K562 (cell line): ENCODE results near the gene AKAP10. TPM values are rescaled to one million over a fixed set of nuclear protein-coding genes. Genes with fewer than 3 reads are reported as not detected.

Experiments
- ATAC-seq: fragments of 200-7000 bp; cut with Tn5 transposase; 3 replicates; pipeline ENCODE4 v1.9.1; 2020; ENCODE audit warnings: moderate library complexity
- BruUV-seq: library from RNA; stranded (reverse); fragments of 400-500 nt; replicated peaks from 2 replicates; lab custom pipeline; 2021; lab: Mats Ljungman, UMichigan
- CTCF ChIA-PET: fragments of 300-600 bp; formaldehyde crosslinking; extraction: SDS; loops from one replicate; lab custom pipeline; 2021; ENCODE audit warnings: low intra/inter-chr PET ratio; lab: Yijun Ruan, JAX
- POLR2A ChIA-PET: fragments of 300-600, 350-650 bp; sonication (Branson Sonifier 250); formaldehyde crosslinking; extraction: SDS; loops from one replicate; lab custom pipeline; 2021; ENCODE audit warnings: antibody characterized with exemption, inconsistent platforms; lab: Yijun Ruan, JAX
- DNase-seq, 4 experiments: peaks; one replicate each; pipeline versions ENCODE4 v3.0.0 to v3.0.0-alpha.2; 2011 to 2018; ENCODE audit warnings: low spot score in 3 of 4, mixed read lengths in 3 of 4; ENCODE audit errors: extremely low read depth in 1 of 4
- FAIRE-seq: peaks from 2 replicates; lab custom pipeline; 2011; peaks lifted over from hg19 to GRCh38; lab: Jason Lieb, UNC
- H2AFZ ChIP-seq: 2 replicates; pipeline ENCODE4 v1.6.0; 2011; ENCODE audit warnings: low read depth, low read length, control low read depth, inconsistent platforms
- H3K27ac ChIP-seq: fragments of 200-600 bp; 3 replicates; pipeline ENCODE4 v1.8.0; 2011; ENCODE audit warnings: low read depth, mild to moderate bottlenecking, control low read depth, inconsistent platforms, low read length, moderate library complexity, mixed read lengths; ENCODE audit errors: extremely low read depth
- H3K27me3 ChIP-seq, 2 experiments: fragments of 300-600 bp in 1 of 2; 2 replicates in 1 of 2; 3 replicates in 1 of 2; pipeline versions ENCODE4 v1.6.0 to v1.8.0; 2011; ENCODE audit warnings: inconsistent platforms in 2 of 2, low read length in 2 of 2, mild to moderate bottlenecking in 1 of 2, mixed read lengths in 1 of 2, moderate library complexity in 1 of 2; ENCODE audit not compliant: control insufficient read depth in 2 of 2, insufficient read depth in 2 of 2
- H3K36me3 ChIP-seq: fragments of 300-600 bp; 3 replicates; pipeline ENCODE4 v1.8.0; 2011; ENCODE audit warnings: mild to moderate bottlenecking, low read length, inconsistent platforms; ENCODE audit not compliant: control insufficient read depth, insufficient read depth
- H3K4me1 ChIP-seq, 2 experiments: fragments of 200-600 bp in 1 of 2; replicated peaks in 1 of 2; 2 replicates in 1 of 2; 3 replicates in 1 of 2; pipeline versions ENCODE4 v1.5.1 to v1.8.0; 2011; ENCODE audit warnings: inconsistent platforms in 2 of 2, low read length in 2 of 2, mild to moderate bottlenecking in 1 of 2, mixed read lengths in 1 of 2, moderate library complexity in 1 of 2; ENCODE audit not compliant: control insufficient read depth in 2 of 2, insufficient read depth in 2 of 2
- H3K4me2 ChIP-seq: 2 replicates; pipeline ENCODE4 v1.6.1; 2011; ENCODE audit warnings: low read length, control low read depth, inconsistent platforms, mixed read lengths; ENCODE audit not compliant: insufficient read depth
- H3K4me3 ChIP-seq: fragments of 200-600 bp; sonication (generic), shearing (Covaris generic); 2 replicates; pipeline ENCODE4 v1.5.1; 2016; ENCODE audit warnings: control low read depth, inconsistent platforms
- H3K79me2 ChIP-seq: fragments of 200-600 bp; 3 replicates; pipeline ENCODE4 v1.8.0; 2011; ENCODE audit warnings: low read length, inconsistent platforms; ENCODE audit not compliant: control insufficient read depth, insufficient read depth
- H3K9ac ChIP-seq, 2 experiments: 2 replicates each; pipeline versions ENCODE4 v1.6.0 to v1.6.1; 2011; ENCODE audit warnings: low read depth in 2 of 2, low read length in 2 of 2, control low read depth in 1 of 2, inconsistent platforms in 1 of 2, mild to moderate bottlenecking in 1 of 2, mixed read lengths in 1 of 2; ENCODE audit not compliant: insufficient read depth in 1 of 2
- H3K9me1 ChIP-seq: one replicate; pipeline ENCODE4 v1.6.0; 2011; ENCODE audit warnings: inconsistent platforms, mild to moderate bottlenecking, low read length, moderate library complexity; ENCODE audit not compliant: control insufficient read depth, insufficient read depth
- H3K9me3 ChIP-seq: replicated peaks from 2 replicates; pipeline ENCODE4 v1.5.1; 2011; ENCODE audit warnings: low read depth, low read length, inconsistent platforms; ENCODE audit not compliant: control insufficient read depth, insufficient read depth
- H4K20me1 ChIP-seq: replicated peaks from 2 replicates; pipeline ENCODE4 v1.6.1; 2011; ENCODE audit warnings: low read length, inconsistent platforms, mixed read lengths; ENCODE audit not compliant: control insufficient read depth, insufficient read depth
- CXXC5 ChIP-seq: fragments of 250-450 bp; sonication (Bioruptor Pico); IDR thresholded peaks from 2 replicates; pipeline ENCODE4 v1.8.0; 2022; ENCODE audit warnings: inconsistent platforms, mild to moderate bottlenecking, moderate library complexity
- IRF2 ChIP-seq: sonication (generic); formaldehyde crosslinking; IDR thresholded peaks from 2 replicates; pipeline ENCODE4 v1.8.1; 2022; ENCODE audit warnings: mild to moderate bottlenecking, missing genetic modification reagents
- POLR2B ChIP-seq: fragments of 450-650 bp; IDR thresholded peaks from 2 replicates; pipeline ENCODE4 v1.6.1; 2018; ENCODE audit warnings: low read depth; ENCODE audit not compliant: partially characterized antibody
- PPARD ChIP-seq: fragments of 250-450 bp; sonication (Bioruptor Pico); IDR thresholded peaks from 2 replicates; pipeline ENCODE4 v1.8.0; 2022; ENCODE audit warnings: inconsistent platforms, mild to moderate bottlenecking, moderate library complexity
- whole genome bisulfite sequencing: fragments of 100-300 bp; shearing (Covaris generic); methylation state at CpG from one replicate; pipeline ENCODE4 v1.1.6; 2016; ENCODE audit warnings: low coverage, mixed read lengths; ENCODE audit not compliant: insufficient coverage; ENCODE audit errors: missing lambda C conversion rate; 5-methylcytosine and 5-hydroxymethylcytosine counted together
- in situ Hi-C: fragments of 300-500 bp; cut with MboI; formaldehyde crosslinking; loops from 4 replicates; pipeline ENCODE4 v1.15.0; 2018; ENCODE audit warnings: inconsistent platforms, mixed read lengths
- intact Hi-C: fragments of 100-400 bp; cut with micrococcal nuclease; formaldehyde crosslinking; loops from 2 replicates; pipeline ENCODE4 v1.14.2; 2022
- polyA plus RNA-seq, 8 experiments: library from polyadenylated mRNA; depleted of rRNA in 4 of 8; stranded (reverse) in 5 of 8; unstranded in 3 of 8; fragments of >200 nt; fragmentation: Nextera tagmentation in 2 of 8; fragmentation: Illumina TruSeq in 1 of 8; extraction: Ambion mirVana in 2 of 8; extraction: Trizol in 1 of 8; gene quantifications; 2 replicates each; pipeline versions ENCODE4 v1.2.1 to v1.2.3, GENCODE V29; 2011 to 2014; ENCODE audit warnings: inconsistent platforms in 1 of 8, missing spikeins in 1 of 8
- total RNA-seq, 7 experiments: library from RNA; depleted of rRNA in 6 of 7; stranded (reverse); fragments of >200 nt in 6 of 7; fragmentation: Illumina TruSeq in 2 of 7; extraction: Trizol in 2 of 7; gene quantifications; 2 replicates each; pipeline versions ENCODE4 v1.2.1 to v1.2.3, GENCODE V29; 2011 to 2021; ENCODE audit warnings: low replicate concordance in 1 of 7
- TF ChIP-seq, protein P1 (sequence below): sonication (generic); formaldehyde crosslinking; IDR thresholded peaks from 2 replicates; pipeline ENCODE4 v1.8.0; 2022; ENCODE audit warnings: missing genetic modification reagents, mild to moderate bottlenecking, borderline replicate concordance
- TF ChIP-seq, protein P2 (sequence below): fragments of 450-650 bp; formaldehyde crosslinking; conservative IDR thresholded peaks from 2 replicates; pipeline ENCODE4 v1.4.0; 2022; ENCODE audit warnings: mild to moderate bottlenecking, missing genetic modification characterization
- TF ChIP-seq, protein P3 (sequence below): sonication (generic); formaldehyde crosslinking; IDR thresholded peaks from 2 replicates; pipeline ENCODE4 v1.8.1; 2023; ENCODE audit warnings: mild to moderate bottlenecking, missing genetic modification reagents
- TF ChIP-seq, protein P4 (sequence below): sonication (generic); formaldehyde crosslinking; IDR thresholded peaks from 2 replicates; pipeline ENCODE4 v1.8.0; 2022; ENCODE audit warnings: mild to moderate bottlenecking, missing genetic modification reagents
- TF ChIP-seq, protein P5 (sequence below): fragments of 450-650 bp; formaldehyde crosslinking; IDR thresholded peaks from 2 replicates; pipeline ENCODE4 v1.4.0; 2022; ENCODE audit warnings: missing genetic modification characterization

AKAP10 gene
- total and polyA plus RNA-seq, 9 of the 15 experiments (the other 6 are each of a cell fraction or from before 2014, with no cell fraction given): 4.0 to 20.3 (median 8.2) TPM

DNA sequence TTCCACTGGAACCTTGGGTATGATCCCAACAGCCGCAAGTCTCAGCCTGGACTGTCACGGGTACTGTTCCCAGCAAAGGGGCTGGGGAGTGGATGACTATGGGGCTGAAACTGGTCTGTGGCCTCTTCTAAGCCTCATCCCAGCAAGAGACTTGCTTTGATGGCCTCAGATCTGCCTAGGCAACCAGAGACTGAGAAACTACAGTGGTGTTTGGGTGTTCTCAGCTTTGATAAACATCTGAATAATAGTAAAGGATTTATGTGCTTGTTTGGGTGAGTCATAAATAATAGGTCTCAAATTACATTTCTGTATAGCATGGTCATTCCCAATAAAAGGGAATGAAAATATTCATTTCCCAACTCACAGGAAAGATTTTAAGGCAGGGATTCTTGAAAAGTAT, 79.7 kb downstream of the AKAP10 start:
- POLR2A ChIA-PET: no interaction called here
- intact Hi-C loops: no loop called here
- TF ChIP-seq IRF2 (CRISPR knock-in tag) (no peak), CXXC5 (CRISPR knock-in tag) (no peak), PPARD (CRISPR knock-in tag) (no peak), POLR2B (no peak)
- TF ChIP-seq, protein P1, sequence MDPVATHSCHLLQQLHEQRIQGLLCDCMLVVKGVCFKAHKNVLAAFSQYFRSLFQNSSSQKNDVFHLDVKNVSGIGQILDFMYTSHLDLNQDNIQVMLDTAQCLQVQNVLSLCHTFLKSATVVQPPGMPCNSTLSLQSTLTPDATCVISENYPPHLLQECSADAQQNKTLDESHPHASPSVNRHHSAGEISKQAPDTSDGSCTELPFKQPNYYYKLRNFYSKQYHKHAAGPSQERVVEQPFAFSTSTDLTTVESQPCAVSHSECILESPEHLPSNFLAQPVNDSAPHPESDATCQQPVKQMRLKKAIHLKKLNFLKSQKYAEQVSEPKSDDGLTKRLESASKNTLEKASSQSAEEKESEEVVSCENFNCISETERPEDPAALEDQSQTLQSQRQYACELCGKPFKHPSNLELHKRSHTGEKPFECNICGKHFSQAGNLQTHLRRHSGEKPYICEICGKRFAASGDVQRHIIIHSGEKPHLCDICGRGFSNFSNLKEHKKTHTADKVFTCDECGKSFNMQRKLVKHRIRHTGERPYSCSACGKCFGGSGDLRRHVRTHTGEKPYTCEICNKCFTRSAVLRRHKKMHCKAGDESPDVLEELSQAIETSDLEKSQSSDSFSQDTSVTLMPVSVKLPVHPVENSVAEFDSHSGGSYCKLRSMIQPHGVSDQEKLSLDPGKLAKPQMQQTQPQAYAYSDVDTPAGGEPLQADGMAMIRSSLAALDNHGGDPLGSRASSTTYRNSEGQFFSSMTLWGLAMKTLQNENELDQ (CRISPR knock-in tag): no peak
- TF ChIP-seq, protein P2, sequence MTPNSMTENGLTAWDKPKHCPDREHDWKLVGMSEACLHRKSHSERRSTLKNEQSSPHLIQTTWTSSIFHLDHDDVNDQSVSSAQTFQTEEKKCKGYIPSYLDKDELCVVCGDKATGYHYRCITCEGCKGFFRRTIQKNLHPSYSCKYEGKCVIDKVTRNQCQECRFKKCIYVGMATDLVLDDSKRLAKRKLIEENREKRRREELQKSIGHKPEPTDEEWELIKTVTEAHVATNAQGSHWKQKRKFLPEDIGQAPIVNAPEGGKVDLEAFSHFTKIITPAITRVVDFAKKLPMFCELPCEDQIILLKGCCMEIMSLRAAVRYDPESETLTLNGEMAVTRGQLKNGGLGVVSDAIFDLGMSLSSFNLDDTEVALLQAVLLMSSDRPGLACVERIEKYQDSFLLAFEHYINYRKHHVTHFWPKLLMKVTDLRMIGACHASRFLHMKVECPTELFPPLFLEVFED (CRISPR knock-in tag): no peak
- TF ChIP-seq, protein P3, sequence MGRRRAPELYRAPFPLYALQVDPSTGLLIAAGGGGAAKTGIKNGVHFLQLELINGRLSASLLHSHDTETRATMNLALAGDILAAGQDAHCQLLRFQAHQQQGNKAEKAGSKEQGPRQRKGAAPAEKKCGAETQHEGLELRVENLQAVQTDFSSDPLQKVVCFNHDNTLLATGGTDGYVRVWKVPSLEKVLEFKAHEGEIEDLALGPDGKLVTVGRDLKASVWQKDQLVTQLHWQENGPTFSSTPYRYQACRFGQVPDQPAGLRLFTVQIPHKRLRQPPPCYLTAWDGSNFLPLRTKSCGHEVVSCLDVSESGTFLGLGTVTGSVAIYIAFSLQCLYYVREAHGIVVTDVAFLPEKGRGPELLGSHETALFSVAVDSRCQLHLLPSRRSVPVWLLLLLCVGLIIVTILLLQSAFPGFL: no peak
- TF ChIP-seq, protein P4, sequence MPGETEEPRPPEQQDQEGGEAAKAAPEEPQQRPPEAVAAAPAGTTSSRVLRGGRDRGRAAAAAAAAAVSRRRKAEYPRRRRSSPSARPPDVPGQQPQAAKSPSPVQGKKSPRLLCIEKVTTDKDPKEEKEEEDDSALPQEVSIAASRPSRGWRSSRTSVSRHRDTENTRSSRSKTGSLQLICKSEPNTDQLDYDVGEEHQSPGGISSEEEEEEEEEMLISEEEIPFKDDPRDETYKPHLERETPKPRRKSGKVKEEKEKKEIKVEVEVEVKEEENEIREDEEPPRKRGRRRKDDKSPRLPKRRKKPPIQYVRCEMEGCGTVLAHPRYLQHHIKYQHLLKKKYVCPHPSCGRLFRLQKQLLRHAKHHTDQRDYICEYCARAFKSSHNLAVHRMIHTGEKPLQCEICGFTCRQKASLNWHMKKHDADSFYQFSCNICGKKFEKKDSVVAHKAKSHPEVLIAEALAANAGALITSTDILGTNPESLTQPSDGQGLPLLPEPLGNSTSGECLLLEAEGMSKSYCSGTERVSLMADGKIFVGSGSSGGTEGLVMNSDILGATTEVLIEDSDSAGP: no peak
- TF ChIP-seq, protein P5, sequence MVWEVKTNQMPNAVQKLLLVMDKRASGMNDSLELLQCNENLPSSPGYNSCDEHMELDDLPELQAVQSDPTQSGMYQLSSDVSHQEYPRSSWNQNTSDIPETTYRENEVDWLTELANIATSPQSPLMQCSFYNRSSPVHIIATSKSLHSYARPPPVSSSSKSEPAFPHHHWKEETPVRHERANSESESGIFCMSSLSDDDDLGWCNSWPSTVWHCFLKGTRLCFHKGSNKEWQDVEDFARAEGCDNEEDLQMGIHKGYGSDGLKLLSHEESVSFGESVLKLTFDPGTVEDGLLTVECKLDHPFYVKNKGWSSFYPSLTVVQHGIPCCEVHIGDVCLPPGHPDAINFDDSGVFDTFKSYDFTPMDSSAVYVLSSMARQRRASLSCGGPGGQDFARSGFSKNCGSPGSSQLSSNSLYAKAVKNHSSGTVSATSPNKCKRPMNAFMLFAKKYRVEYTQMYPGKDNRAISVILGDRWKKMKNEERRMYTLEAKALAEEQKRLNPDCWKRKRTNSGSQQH (CRISPR knock-in tag): no peak

More for the DNA sequence above, 79.7 kb downstream of the AKAP10 start:
- H3K27ac ChIP-seq: no peak overlapping the region
- CTCF ChIA-PET: no interaction called here
- no peak overlapping the region for H3K4me3 ChIP-seq
- H2AFZ ChIP-seq: no peak overlapping the region
- no TSS peak for BruUV-seq
- no peaks in the 10 kb centered on the region for H3K79me2 ChIP-seq
- ATAC-seq (no peak; the same call in 2 of the 3 replicates), DNase-seq (no peak), FAIRE-seq (no peak)
- H4K20me1 ChIP-seq: no peaks in the 10 kb centered on the region
- no peak overlapping the region for H3K9ac ChIP-seq
- no peak overlapping the region for H3K4me2 ChIP-seq
- H3K9me3 ChIP-seq: no peaks in the 10 kb centered on the region
- in situ Hi-C loops: no loop called here
- no peaks in the 10 kb centered on the region for H3K9me1 ChIP-seq
- H3K4me1 ChIP-seq: no peaks in the 10 kb centered on the region
- 21% methylated on average over 2 of the region's 2 CpGs for WGBS
- no peaks in the 10 kb centered on the region for H3K36me3 ChIP-seq
- H3K27me3 ChIP-seq: peaks cover 0 to 1% of the 10 kb centered on the region in 2 experiments; a peak in 1 of 5 replicates
